K562 (cell line): ENCODE results near the gene PAF1. TPM values are rescaled to one million over a fixed set of nuclear protein-coding genes. Genes with fewer than 3 reads are reported as not detected.
A peak's percentile ranks its signal among the peaks of the same experiment; 100 is the strongest.

ENCODE experiments used
- ASH1L ChIP-seq: fragments of 450-650 bp; IDR thresholded peaks from 2 replicates; pipeline ENCODE4 v1.6.1; 2018; ENCODE audit warnings: borderline replicate concordance, mild to moderate bottlenecking, low read depth; ENCODE audit not compliant: partially characterized antibody
- DACH1 ChIP-seq: fragments of 450-650 bp; IDR thresholded peaks from 2 replicates; pipeline ENCODE4 v1.6.1; 2018; ENCODE audit not compliant: partially characterized antibody
- FOXM1 ChIP-seq, 2 experiments: fragments of 450-650 bp in 1 of 2; sonication (generic) in 1 of 2; formaldehyde crosslinking in 1 of 2; IDR thresholded peaks; 2 replicates each; pipeline versions ENCODE4 v1.6.1 to v1.9.0; 2017 to 2022; ENCODE audit warnings: low read depth in 2 of 2, mild to moderate bottlenecking in 2 of 2, missing genetic modification reagents in 1 of 2, moderate library complexity in 1 of 2
- HSF4 ChIP-seq: fragments of 250-450 bp; sonication (Bioruptor Pico); IDR thresholded peaks from 2 replicates; pipeline ENCODE4 v2.1.2; 2022; ENCODE audit warnings: mild to moderate bottlenecking, moderate library complexity, borderline replicate concordance
- POLR2A ChIP-seq: fragments of 450-650 bp; conservative IDR thresholded peaks from 2 replicates; pipeline ENCODE4 v1.6.1; 2016
- POLR2H ChIP-seq: IDR thresholded peaks from 2 replicates; pipeline ENCODE4 v1.6.1; 2016; ENCODE audit warnings: missing genetic modification characterization, low read depth, mild to moderate bottlenecking, control low read depth, missing compliant biosample characterization, moderate library complexity
- RAD21 ChIP-seq, 2 experiments: fragments of 250-450 bp in 1 of 2; fragments of 450-650 bp in 1 of 2; sonication (Bioruptor Pico) in 1 of 2; formaldehyde crosslinking in 1 of 2; IDR thresholded peaks in 1 of 2; conservative IDR thresholded peaks in 1 of 2; 2 replicates each; pipeline versions ENCODE4 v1.4.0 to v1.8.0; 2020 to 2022; ENCODE audit warnings: mild to moderate bottlenecking in 2 of 2, moderate library complexity in 1 of 2
- TAF15 ChIP-seq: fragments of 200-400 bp; formaldehyde crosslinking; IDR thresholded peaks from 2 replicates; pipeline ENCODE4 v1.6.1; 2017; ENCODE audit warnings: mild to moderate bottlenecking, low read depth, low read length, moderate library complexity
- TCF3 ChIP-seq: sonication (generic); formaldehyde crosslinking; IDR thresholded peaks from 2 replicates; pipeline ENCODE4 v1.4.0; 2020; ENCODE audit warnings: mild to moderate bottlenecking, missing genetic modification reagents
- TOE1 ChIP-seq, 2 experiments: fragments of 450-650 bp in 1 of 2; sonication (generic) in 1 of 2; formaldehyde crosslinking in 1 of 2; IDR thresholded peaks; 2 replicates each; pipeline versions ENCODE4 v1.7.1 to v1.8.0; 2016 to 2022; ENCODE audit warnings: borderline replicate concordance in 2 of 2, mild to moderate bottlenecking in 2 of 2, antibody characterized with exemption in 1 of 2, inconsistent platforms in 1 of 2, low read depth in 1 of 2, missing genetic modification reagents in 1 of 2, moderate library complexity in 1 of 2
- YY1 ChIP-seq, 3 experiments: IDR thresholded peaks; 2 replicates each; pipeline ENCODE4 v1.6.1; 2011; ENCODE audit warnings: low read length in 2 of 3, mild to moderate bottlenecking in 2 of 3, moderate library complexity in 2 of 3, borderline replicate concordance in 1 of 3, control low read depth in 1 of 3, low read depth in 1 of 3; ENCODE audit not compliant: insufficient read depth in 3 of 3, insufficient replicate concordance in 2 of 3, control insufficient read depth in 1 of 3, insufficient read length in 1 of 3; ENCODE audit errors: extremely low read depth in 1 of 3
- ZNF584 ChIP-seq: fragments of 200-800 bp; sonication (Bioruptor generic); IDR thresholded peaks from 2 replicates; pipeline ENCODE4 v1.6.1; 2016; ENCODE audit warnings: low read depth, mild to moderate bottlenecking, missing genetic modification characterization, missing compliant biosample characterization
- ZSCAN29 ChIP-seq: fragments of 450-650 bp; IDR thresholded peaks from 2 replicates; pipeline ENCODE4 v1.6.1; 2017
- polyA plus RNA-seq, 8 experiments: library from polyadenylated mRNA; depleted of rRNA in 4 of 8; stranded (reverse) in 5 of 8; unstranded in 3 of 8; fragments of >200 nt; fragmentation: Nextera tagmentation in 2 of 8; fragmentation: Illumina TruSeq in 1 of 8; extraction: Ambion mirVana in 2 of 8; extraction: Trizol in 1 of 8; gene quantifications; 2 replicates each; pipeline versions ENCODE4 v1.2.1 to v1.2.3, GENCODE V29; 2011 to 2014; ENCODE audit warnings: inconsistent platforms in 1 of 8, missing spikeins in 1 of 8
- total RNA-seq, 7 experiments: library from RNA; depleted of rRNA in 6 of 7; stranded (reverse); fragments of >200 nt in 6 of 7; fragmentation: Illumina TruSeq in 2 of 7; extraction: Trizol in 2 of 7; gene quantifications; 2 replicates each; pipeline versions ENCODE4 v1.2.1 to v1.2.3, GENCODE V29; 2011 to 2021; ENCODE audit warnings: low replicate concordance in 1 of 7
- TF ChIP-seq, protein P1 (sequence below): sonication (generic); formaldehyde crosslinking; IDR thresholded peaks from 2 replicates; pipeline ENCODE4 v1.8.1; 2023; ENCODE audit warnings: mild to moderate bottlenecking, missing genetic modification reagents
- TF ChIP-seq, protein P2 (sequence below), 2 experiments: fragments of 450-650 bp; formaldehyde crosslinking in 1 of 2; IDR thresholded peaks; 2 replicates each; pipeline versions ENCODE4 v1.4.0 to v1.6.1; 2014 to 2020; ENCODE audit warnings: mild to moderate bottlenecking in 2 of 2, borderline replicate concordance in 1 of 2, low read depth in 1 of 2

Gene PAF1
- total and polyA plus RNA-seq, 9 of the 15 experiments (the other 6 are each of a cell fraction or from before 2014, with no cell fraction given): 1.5 to 45.0 (median 33.8) TPM

DNA sequence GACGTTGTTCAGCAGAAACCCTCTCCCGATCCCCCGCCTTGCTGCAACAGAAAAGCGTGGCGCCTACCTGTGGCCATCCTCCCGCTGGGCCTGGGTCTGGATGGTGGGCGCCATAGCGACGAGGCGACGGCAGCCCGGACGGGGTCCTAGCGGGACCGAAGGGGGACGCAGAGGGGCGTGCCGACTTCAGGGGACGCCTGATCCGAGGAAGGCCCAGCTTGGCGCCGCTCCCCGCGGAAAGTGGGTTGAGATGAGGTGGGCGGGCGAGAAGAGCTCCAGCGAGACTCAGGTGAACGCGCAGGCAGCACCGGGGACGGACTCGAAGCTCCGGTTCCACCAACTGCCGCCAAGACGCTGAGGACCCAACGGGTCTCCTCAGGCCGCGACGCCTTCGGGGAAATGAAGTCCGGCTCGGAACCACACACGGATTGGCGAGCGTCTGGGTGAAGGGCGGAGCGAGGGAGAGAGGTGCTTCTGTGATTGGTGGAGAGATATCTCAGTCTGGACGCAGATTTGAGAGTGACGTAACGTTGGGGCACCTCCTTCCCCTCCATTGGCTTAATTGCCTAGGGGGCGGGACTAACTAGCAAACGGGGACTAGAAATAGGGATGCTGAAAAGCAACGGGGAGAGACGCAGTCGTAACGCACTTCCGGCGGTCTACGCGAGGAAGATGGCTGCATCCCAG lies at the start of gene PAF1, which contains the start of gene MED29 (continued):
- 0 out of 2 replicates have a peak, but pooled peaks have one; percentile 33 for TF ChIP-seq TCF3 (CRISPR knock-in tag)
- TF ChIP-seq, protein P1, sequence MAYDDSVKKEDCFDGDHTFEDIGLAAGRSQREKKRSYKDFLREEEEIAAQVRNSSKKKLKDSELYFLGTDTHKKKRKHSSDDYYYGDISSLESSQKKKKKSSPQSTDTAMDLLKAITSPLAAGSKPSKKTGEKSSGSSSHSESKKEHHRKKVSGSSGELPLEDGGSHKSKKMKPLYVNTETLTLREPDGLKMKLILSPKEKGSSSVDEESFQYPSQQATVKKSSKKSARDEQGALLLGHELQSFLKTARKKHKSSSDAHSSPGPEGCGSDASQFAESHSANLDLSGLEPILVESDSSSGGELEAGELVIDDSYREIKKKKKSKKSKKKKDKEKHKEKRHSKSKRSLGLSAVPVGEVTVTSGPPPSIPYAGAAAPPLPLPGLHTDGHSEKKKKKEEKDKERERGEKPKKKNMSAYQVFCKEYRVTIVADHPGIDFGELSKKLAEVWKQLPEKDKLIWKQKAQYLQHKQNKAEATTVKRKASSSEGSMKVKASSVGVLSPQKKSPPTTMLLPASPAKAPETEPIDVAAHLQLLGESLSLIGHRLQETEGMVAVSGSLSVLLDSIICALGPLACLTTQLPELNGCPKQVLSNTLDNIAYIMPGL (CRISPR knock-in tag): 0 out of 2 replicates have a peak, but pooled peaks have one; percentile 91
- TF ChIP-seq FOXM1 (IDR thresholded peaks at IDR 0.05; ENCODE audit: low read depth): no peak
- 0 out of 2 replicates have a peak, but pooled peaks have one; percentile 33 for TF ChIP-seq FOXM1 (CRISPR knock-in tag; IDR thresholded peaks at IDR 0.05; ENCODE audit: low read depth)
- no peak for TF ChIP-seq ZNF584
- peak in 1 of 2 experiments; percentile 26; a peak in 1 of 4 replicates for TF ChIP-seq RAD21 (CRISPR knock-in tag; conservative IDR thresholded peaks at IDR 0.05 in 1 of 2, IDR thresholded peaks at IDR 0.05 in 1 of 2)
- TF ChIP-seq, protein P2, sequence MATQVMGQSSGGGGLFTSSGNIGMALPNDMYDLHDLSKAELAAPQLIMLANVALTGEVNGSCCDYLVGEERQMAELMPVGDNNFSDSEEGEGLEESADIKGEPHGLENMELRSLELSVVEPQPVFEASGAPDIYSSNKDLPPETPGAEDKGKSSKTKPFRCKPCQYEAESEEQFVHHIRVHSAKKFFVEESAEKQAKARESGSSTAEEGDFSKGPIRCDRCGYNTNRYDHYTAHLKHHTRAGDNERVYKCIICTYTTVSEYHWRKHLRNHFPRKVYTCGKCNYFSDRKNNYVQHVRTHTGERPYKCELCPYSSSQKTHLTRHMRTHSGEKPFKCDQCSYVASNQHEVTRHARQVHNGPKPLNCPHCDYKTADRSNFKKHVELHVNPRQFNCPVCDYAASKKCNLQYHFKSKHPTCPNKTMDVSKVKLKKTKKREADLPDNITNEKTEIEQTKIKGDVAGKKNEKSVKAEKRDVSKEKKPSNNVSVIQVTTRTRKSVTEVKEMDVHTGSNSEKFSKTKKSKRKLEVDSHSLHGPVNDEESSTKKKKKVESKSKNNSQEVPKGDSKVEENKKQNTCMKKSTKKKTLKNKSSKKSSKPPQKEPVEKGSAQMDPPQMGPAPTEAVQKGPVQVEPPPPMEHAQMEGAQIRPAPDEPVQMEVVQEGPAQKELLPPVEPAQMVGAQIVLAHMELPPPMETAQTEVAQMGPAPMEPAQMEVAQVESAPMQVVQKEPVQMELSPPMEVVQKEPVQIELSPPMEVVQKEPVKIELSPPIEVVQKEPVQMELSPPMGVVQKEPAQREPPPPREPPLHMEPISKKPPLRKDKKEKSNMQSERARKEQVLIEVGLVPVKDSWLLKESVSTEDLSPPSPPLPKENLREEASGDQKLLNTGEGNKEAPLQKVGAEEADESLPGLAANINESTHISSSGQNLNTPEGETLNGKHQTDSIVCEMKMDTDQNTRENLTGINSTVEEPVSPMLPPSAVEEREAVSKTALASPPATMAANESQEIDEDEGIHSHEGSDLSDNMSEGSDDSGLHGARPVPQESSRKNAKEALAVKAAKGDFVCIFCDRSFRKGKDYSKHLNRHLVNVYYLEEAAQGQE (IDR thresholded peaks at IDR 0.05; ENCODE audit: borderline replicate concordance): no peak
- TF ChIP-seq, protein P2 (CRISPR knock-in tag; IDR thresholded peaks at IDR 0.05; ENCODE audit: low read depth): peak; percentile 59; the same call in 1 of the 2 replicates
- peak; percentile 93 for TF ChIP-seq POLR2H (tag)
- TF ChIP-seq HSF4: no peak
- peak; percentile 81 for TF ChIP-seq DACH1
- TF ChIP-seq TOE1 (IDR thresholded peaks at IDR 0.05; ENCODE audit: borderline replicate concordance): peak; percentile 71; the same call in 1 of the 2 replicates
- TF ChIP-seq TOE1 (CRISPR knock-in tag; IDR thresholded peaks at IDR 0.05; ENCODE audit: borderline replicate concordance, low read depth): no peak
- TF ChIP-seq POLR2A: peak; percentile 96
- no peak for TF ChIP-seq TAF15
- no peak for TF ChIP-seq ZSCAN29
- peak; percentile 93 for TF ChIP-seq ASH1L
- TF ChIP-seq YY1 (IDR thresholded peaks at IDR 0.05; ENCODE audit: borderline replicate concordance in 1 of 3, control insufficient read depth in 1 of 3, extremely low read depth in 1 of 3, insufficient read depth in 3 of 3, insufficient read length in 1 of 3, insufficient replicate concordance in 2 of 3, low read depth in 1 of 3, low read length in 2 of 3): peak; percentile 70 to 93 (median 88)
